ENCODE data around the gene MRC1. TPM values are rescaled to one million over a fixed set of nuclear protein-coding genes. Genes with fewer than 3 reads are reported as not detected.
A peak's percentile ranks its signal among the peaks of the same experiment; 100 is the strongest.

The MRC1 gene
- total RNA-seq, 2 experiments from 2014 or later = 0.08 TPM

- DNase-seq (no peak), ATAC-seq (ENCODE audit: poor library complexity) (no peak)
- Histone ChIP-seq H3K4me1 (ENCODE audit: insufficient read depth, low read length) (no peaks in the 10 kb centered on the region), H3K27me3 (ENCODE audit: control insufficient read depth in 1 of 2, insufficient read depth in 2 of 2, low read length in 2 of 2) (no peaks in the 10 kb centered on the region), H3K27ac (ENCODE audit: low read depth in 1 of 2, low read length in 2 of 2) (no peak overlapping the region), H3K36me3 (ENCODE audit: insufficient read depth, low read length) (no peaks in the 10 kb centered on the region), H3K9me3 (ENCODE audit: control insufficient read depth in 1 of 2, insufficient read depth in 1 of 2, low read length in 2 of 2) (no peaks in the 10 kb centered on the region), H3K4me3 (ENCODE audit: low read length) (no peak overlapping the region)
- Mint-ChIP-seq H3K4me3 (no peak overlapping the region), H3K9me3 (no peaks in the 10 kb centered on the region), H3K27ac (no peak overlapping the region), H3K36me3 (ENCODE audit: low read depth) (no peaks in the 10 kb centered on the region), H3K4me1 (ENCODE audit: low read depth) (no peaks in the 10 kb centered on the region), H3K27me3 (no peaks in the 10 kb centered on the region)
- TF ChIP-seq, protein P1, sequence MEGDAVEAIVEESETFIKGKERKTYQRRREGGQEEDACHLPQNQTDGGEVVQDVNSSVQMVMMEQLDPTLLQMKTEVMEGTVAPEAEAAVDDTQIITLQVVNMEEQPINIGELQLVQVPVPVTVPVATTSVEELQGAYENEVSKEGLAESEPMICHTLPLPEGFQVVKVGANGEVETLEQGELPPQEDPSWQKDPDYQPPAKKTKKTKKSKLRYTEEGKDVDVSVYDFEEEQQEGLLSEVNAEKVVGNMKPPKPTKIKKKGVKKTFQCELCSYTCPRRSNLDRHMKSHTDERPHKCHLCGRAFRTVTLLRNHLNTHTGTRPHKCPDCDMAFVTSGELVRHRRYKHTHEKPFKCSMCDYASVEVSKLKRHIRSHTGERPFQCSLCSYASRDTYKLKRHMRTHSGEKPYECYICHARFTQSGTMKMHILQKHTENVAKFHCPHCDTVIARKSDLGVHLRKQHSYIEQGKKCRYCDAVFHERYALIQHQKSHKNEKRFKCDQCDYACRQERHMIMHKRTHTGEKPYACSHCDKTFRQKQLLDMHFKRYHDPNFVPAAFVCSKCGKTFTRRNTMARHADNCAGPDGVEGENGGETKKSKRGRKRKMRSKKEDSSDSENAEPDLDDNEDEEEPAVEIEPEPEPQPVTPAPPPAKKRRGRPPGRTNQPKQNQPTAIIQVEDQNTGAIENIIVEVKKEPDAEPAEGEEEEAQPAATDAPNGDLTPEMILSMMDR (IDR thresholded peaks at IDR 0.05) = no peak
- CTCF ChIA-PET = no interaction called here
- POLR2A ChIA-PET = no interaction called here
- intact Hi-C loops (cut with DNase I, micrococcal nuclease) = no loop called here
Measured at GRCh38 chr10:17871036-17871435, 61.9 kb downstream of the MRC1 start.

DNA sequence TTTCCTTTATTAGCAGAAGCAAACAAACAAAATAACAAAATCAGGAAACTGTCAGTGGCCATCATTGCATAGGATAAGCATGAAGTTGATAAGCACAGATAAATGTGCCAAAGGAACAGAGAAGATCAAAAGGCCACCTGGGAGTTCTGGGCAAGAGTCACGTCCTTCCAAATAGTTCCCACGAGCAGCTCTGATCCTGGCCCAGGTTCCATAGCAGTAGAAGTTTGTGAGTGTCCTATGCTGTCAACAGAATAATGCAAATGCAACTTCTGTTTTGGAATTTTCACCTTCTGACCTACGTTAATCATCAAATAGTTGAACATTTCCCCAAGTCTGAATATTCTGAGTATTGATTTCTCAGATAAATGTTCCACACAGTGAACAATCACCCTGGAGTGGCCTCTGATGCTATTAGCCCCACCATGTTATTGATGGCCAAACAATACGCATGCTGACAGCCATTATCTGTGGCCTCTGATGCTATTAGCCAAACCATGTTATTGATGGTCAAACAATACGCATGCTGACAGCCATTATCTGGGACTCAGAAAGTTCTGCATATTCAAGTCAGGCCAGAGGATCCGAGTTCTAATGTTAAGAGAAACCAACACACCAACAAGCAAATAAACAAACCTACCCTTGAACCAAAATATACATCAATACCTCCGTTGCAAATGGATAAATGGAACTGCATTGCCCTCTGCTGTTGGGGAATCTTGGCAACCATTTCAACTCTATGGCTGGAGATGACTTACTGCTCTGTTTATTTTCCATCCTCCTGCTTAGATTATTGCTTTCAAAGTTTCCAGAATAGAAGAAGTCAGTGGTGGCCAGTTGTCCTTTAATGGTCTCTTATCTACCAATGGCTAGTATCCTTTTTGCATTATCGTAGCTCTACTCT lies 63.3 kb downstream of the MRC1 start:
- no peak for ATAC-seq (ENCODE audit: poor library complexity)

GRCh38 chr10:17873946-17874345 lies 64.8 kb downstream of the MRC1 start:
- intact Hi-C loops (cut with DNase I, micrococcal nuclease) = no loop called here
- ATAC-seq (ENCODE audit: poor library complexity) (no peak), DNase-seq (no peak)
- Mint-ChIP-seq H3K36me3 (ENCODE audit: low read depth) (no peaks in the 10 kb centered on the region), H3K4me3 (no peak overlapping the region), H3K27ac (no peak overlapping the region), H3K9me3 (no peaks in the 10 kb centered on the region), H3K4me1 (ENCODE audit: low read depth) (no peaks in the 10 kb centered on the region), H3K27me3 (no peaks in the 10 kb centered on the region)
- no peaks in the 10 kb centered on the region for H3K36me3 ChIP-seq (ENCODE audit: insufficient read depth, low read length)
- TF ChIP-seq, protein P1 (IDR thresholded peaks at IDR 0.05) = no peak
- no peaks in the 10 kb centered on the region for H3K27me3 ChIP-seq (ENCODE audit: control insufficient read depth in 1 of 2, insufficient read depth in 2 of 2, low read length in 2 of 2)
- no peaks in the 10 kb centered on the region for H3K4me1 ChIP-seq (ENCODE audit: insufficient read depth, low read length)
- CTCF ChIA-PET = no interaction called here
- no peak overlapping the region for H3K4me3 ChIP-seq (ENCODE audit: low read length)
- POLR2A ChIA-PET = no interaction called here
- H3K9me3 ChIP-seq (ENCODE audit: control insufficient read depth in 1 of 2, insufficient read depth in 1 of 2, low read length in 2 of 2) = no peaks in the 10 kb centered on the region
- H3K27ac ChIP-seq (ENCODE audit: low read depth in 1 of 2, low read length in 2 of 2) = no peak overlapping the region

More for the DNA sequence above, 63.3 kb downstream of the MRC1 start:
- Mint-ChIP-seq H3K27ac (no peak overlapping the region), H3K27me3 (no peaks in the 10 kb centered on the region), H3K9me3 (no peaks in the 10 kb centered on the region), H3K36me3 (ENCODE audit: low read depth) (no peaks in the 10 kb centered on the region), H3K4me3 (no peak overlapping the region), H3K4me1 (ENCODE audit: low read depth) (no peaks in the 10 kb centered on the region)
- peak in 3 of 14 experiments; percentile 32 to 44 (median 43) for DNase-seq
- Histone ChIP-seq H3K36me3 (ENCODE audit: insufficient read depth, low read length) (no peaks in the 10 kb centered on the region), H3K4me1 (ENCODE audit: insufficient read depth, low read length) (no peaks in the 10 kb centered on the region), H3K4me3 (ENCODE audit: low read length) (no peak overlapping the region), H3K27me3 (ENCODE audit: control insufficient read depth in 1 of 2, insufficient read depth in 2 of 2, low read length in 2 of 2) (no peaks in the 10 kb centered on the region), H3K9me3 (ENCODE audit: control insufficient read depth in 1 of 2, insufficient read depth in 1 of 2, low read length in 2 of 2) (no peaks in the 10 kb centered on the region), H3K27ac (ENCODE audit: low read depth in 1 of 2, low read length in 2 of 2) (no peak overlapping the region)
- ChIA-PET CTCF (interaction anchor here (0.7 kb wide), 1 partner anchor 10 kb away, joined by 3 read pairs; no protein-coding TSS in a partner anchor), POLR2A (no interaction called here)
- intact Hi-C loops (cut with DNase I, micrococcal nuclease) = no loop called here
- TF ChIP-seq, protein P1 (IDR thresholded peaks at IDR 0.05) = peak; percentile 18

Measured in CD4-positive, alpha-beta T cell (primary cell).